ENCODE data around the gene CKAP2. TPM values are rescaled to one million over a fixed set of nuclear protein-coding genes. Genes with fewer than 3 reads are reported as not detected.

CKAP2 gene
- total RNA-seq, 1 experiment from 2014 or later, result 56.0 TPM

- Mint-ChIP-seq H3K9me3 (no peaks in the 10 kb centered on the region), H3K4me1 (no peaks in the 10 kb centered on the region), H3K4me3 (no peak overlapping the region), H3K27me3 (ENCODE audit: low read depth) (no peaks in the 10 kb centered on the region), H3K36me3 (peaks cover 29% of the 10 kb centered on the region), H3K27ac (no peak overlapping the region)
- DNase-seq (ENCODE audit: low spot score), result no peak
- ChIA-PET POLR2A (no interaction called here), CTCF (no interaction called here)
- no peak for ATAC-seq
- TF ChIP-seq TCF7 (CRISPR knock-in tag; IDR thresholded peaks at IDR 0.05; ENCODE audit: low read depth) (no peak), ARID4B (CRISPR knock-in tag; IDR thresholded peaks at IDR 0.05; ENCODE audit: borderline replicate concordance) (no peak), ATF1 (CRISPR knock-in tag; IDR thresholded peaks at IDR 0.05) (no peak), ATF6 (CRISPR knock-in tag; IDR thresholded peaks at IDR 0.05) (no peak), HMGXB4 (CRISPR knock-in tag; IDR thresholded peaks at IDR 0.05) (no peak), RORB (CRISPR knock-in tag; IDR thresholded peaks at IDR 0.05) (no peak), GRHL2 (CRISPR knock-in tag; IDR thresholded peaks at IDR 0.05; ENCODE audit: insufficient replicate concordance, severe bottlenecking) (no peak), E2F1 (CRISPR knock-in tag; IDR thresholded peaks at IDR 0.05) (no peak), TEAD1 (CRISPR knock-in tag; IDR thresholded peaks at IDR 0.05) (no peak), ATF3 (CRISPR knock-in tag; conservative IDR thresholded peaks at IDR 0.05) (no peak), AFF4 (CRISPR knock-in tag; IDR thresholded peaks at IDR 0.05; ENCODE audit: borderline replicate concordance) (no peak), USF2 (CRISPR knock-in tag; IDR thresholded peaks at IDR 0.05) (no peak), IRF2 (CRISPR knock-in tag; IDR thresholded peaks at IDR 0.05; ENCODE audit: borderline replicate concordance, low read depth) (no peak), FOXP4 (CRISPR knock-in tag; IDR thresholded peaks at IDR 0.05) (no peak)
- TF ChIP-seq, protein P1, sequence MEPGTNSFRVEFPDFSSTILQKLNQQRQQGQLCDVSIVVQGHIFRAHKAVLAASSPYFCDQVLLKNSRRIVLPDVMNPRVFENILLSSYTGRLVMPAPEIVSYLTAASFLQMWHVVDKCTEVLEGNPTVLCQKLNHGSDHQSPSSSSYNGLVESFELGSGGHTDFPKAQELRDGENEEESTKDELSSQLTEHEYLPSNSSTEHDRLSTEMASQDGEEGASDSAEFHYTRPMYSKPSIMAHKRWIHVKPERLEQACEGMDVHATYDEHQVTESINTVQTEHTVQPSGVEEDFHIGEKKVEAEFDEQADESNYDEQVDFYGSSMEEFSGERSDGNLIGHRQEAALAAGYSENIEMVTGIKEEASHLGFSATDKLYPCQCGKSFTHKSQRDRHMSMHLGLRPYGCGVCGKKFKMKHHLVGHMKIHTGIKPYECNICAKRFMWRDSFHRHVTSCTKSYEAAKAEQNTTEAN (CRISPR knock-in tag; IDR thresholded peaks at IDR 0.05), result no peak
Measured at GRCh38 chr13:52419080-52419479, 36.2 kb upstream of the CKAP2 start.
